A549 (cell line): ENCODE data around the gene TAF1B.

Source experiments
- ELK1 ChIP-seq: fragments of 150-350 bp; IDR thresholded peaks from 2 replicates; pipeline ENCODE4 v1.6.1; 2014; ENCODE audit warnings: low read depth, mild to moderate bottlenecking, low read length
- PBX3 ChIP-seq: IDR thresholded peaks from 2 replicates; pipeline ENCODE4 v1.6.1; 2012

- no peak for TF ChIP-seq PBX3
- TF ChIP-seq ELK1: no peak
These were observed 33.8 kb downstream of the TAF1B start for GRCh38 chr2:9877026-9877425.
